Adrenal gland (tissue), 12 donors: ENCODE results near the gene BTBD16. TPM values are rescaled to one million over a fixed set of nuclear protein-coding genes. Genes with fewer than 3 reads are reported as not detected.

Experiments
- DNase-seq, 7 donors: peaks; one replicate each; pipeline ENCODE4 v3.0.0-alpha.2; 2019 to 2020
- H3K27ac ChIP-seq, 5 donors: fragments of 200-600 bp; sonication (generic) in 4 of 5; 1 replicate in 3 of 5; 2 replicates in 2 of 5; pipeline versions ENCODE4 v1.5.1 to v1.8.0; 2016 to 2020; ENCODE audit warnings: mild to moderate bottlenecking in 1 of 5
- H3K27me3 ChIP-seq: fragments of 200-600 bp; 2 replicates; pipeline ENCODE4 v1.8.0; 2021
- H3K36me3 ChIP-seq, 2 donors: fragments of 200-600 bp; replicated peaks in 1 of 2; 1 replicate in 1 of 2; 2 replicates in 1 of 2; pipeline versions ENCODE4 v1.5.1 to v1.8.0; 2018 to 2022
- H3K4me1 ChIP-seq, 2 donors: fragments of 200-600 bp; replicated peaks in 1 of 2; 1 replicate in 1 of 2; 2 replicates in 1 of 2; pipeline versions ENCODE4 v1.5.1 to v1.8.0; 2018 to 2021
- H3K4me3 ChIP-seq, 4 donors: fragments of 200-600 bp; sonication (generic) in 3 of 4; one replicate each; pipeline ENCODE4 v1.5.1; 2016 to 2018
- H3K9me3 ChIP-seq, 3 donors: fragments of 200-600 bp; sonication (generic) in 1 of 3; replicated peaks in 1 of 3; 1 replicate in 2 of 3; 2 replicates in 1 of 3; pipeline versions ENCODE4 v1.5.1 to v1.8.0; 2016 to 2021
- CTCF ChIP-seq, 6 experiments: fragments of 450-650 bp in 4 of 6; fragments of 200-600 bp in 2 of 6; sonication (generic) in 1 of 6; IDR thresholded peaks; 1 replicate in 5 of 6; 2 replicates in 1 of 6; pipeline versions ENCODE4 v1.5.1 to v1.8.0; 2016 to 2021; ENCODE audit warnings: antibody characterized with exemption in 6 of 6, mild to moderate bottlenecking in 2 of 6, moderate library complexity in 1 of 6
- POLR2A ChIP-seq, 2 donors: fragments of 450-650 bp; IDR thresholded peaks; one replicate each; pipeline ENCODE4 v1.6.1; 2017; ENCODE audit warnings: antibody characterized with exemption in 2 of 2, mild to moderate bottlenecking in 2 of 2, moderate library complexity in 1 of 2
- WGBS, 4 donors: extraction: QIAGEN DNeasy Blood & Tissue Kit in 2 of 4; methylation state at CpG; one replicate each; pipeline versions ENCODE4 v1.1.5 to v1.1.7; 2013 to 2017; 5-methylcytosine and 5-hydroxymethylcytosine counted together
- intact Hi-C, 2 donors: fragments of 100-400 bp; cut with DNase I; formaldehyde crosslinking; loops; one replicate each; pipeline versions ENCODE4 v1.14.1 to v1.15.0; 2022 to 2023
- polyA plus RNA-seq, 3 donors: library from polyadenylated mRNA; stranded (reverse); fragments of 200-250 nt in 2 of 3; fragments of 350-450 nt in 1 of 3; fragmentation: Illumina TruSeq in 1 of 3; extraction: RNeasy Lipid Tissue Mini Kit (QIAGEN cat#74804) in 1 of 3; gene quantifications; one replicate each; pipeline ENCODE4 v1.2.3, GENCODE V29; 2013 to 2014
- total RNA-seq, 9 donors: library from RNA; depleted of rRNA in 4 of 9; stranded (reverse); fragments of >200 nt in 4 of 9; fragments of 120-200 nt in 1 of 9; fragmentation: NEBNext Ultra II Directional in 1 of 9; extraction: Animal tissue kit (Norgen Biotek cat#: 25700) in 1 of 9; gene quantifications; one replicate each; pipeline versions ENCODE4 v1.1.0 to v1.2.4, GENCODE V29; 2013 to 2023
- donor health status: healthy with polysubstance abuse.
- donor health status: Bipolar disorder and iron deficiency.
- donor health status: DM: yes; HTN: yes; CAD: no.
- donor health status: DM: no; HTN: no; CAD: no.
- donor health status: DM: no; HTN: no; CAD: no.
- donor health status: DM: yes; HTN: yes; CAD: no.

The BTBD16 gene
- total and polyA plus RNA-seq, 12 donors = 0.11 to 0.48 (median 0.24) TPM; not detected in 5

GRCh38 chr10:122362621-122363020 is 91.5 kb downstream of the BTBD16 start:
- no peak for TF ChIP-seq CTCF (IDR thresholded peaks at IDR 0.05)
- no peak for TF ChIP-seq POLR2A (IDR thresholded peaks at IDR 0.05)
- no peaks in the 10 kb centered on the region for H3K36me3 ChIP-seq
- H3K27me3 ChIP-seq = no peaks in the 10 kb centered on the region
- H3K4me1 ChIP-seq = no peaks in the 10 kb centered on the region
- H3K27ac ChIP-seq = no peak overlapping the region
- no peak for DNase-seq
- H3K9me3 ChIP-seq = peaks cover 0 to 5% (median 0%) of the 10 kb centered on the region in 3 donors
- no peak overlapping the region for H3K4me3 ChIP-seq
- intact Hi-C loops = no loop called here
- WGBS, 4 donors = 41 to 54% (median 50%) methylated on average over 2 of the region's 2 CpGs

- WGBS, 4 donors = 82 to 93% (median 90%) methylated on average over 2 of the region's 2 CpGs
These were observed 92.2 kb downstream of the BTBD16 start for GRCh38 chr10:122363311-122363710.

GRCh38 chr10:122363722-122364463 is 92.8 kb downstream of the BTBD16 start:
- WGBS, 4 donors = 61 to 66% (median 64%) methylated on average over 6 of the region's 6 CpGs
- Histone ChIP-seq H3K9me3 (no peaks in the 10 kb centered on the region), H3K27ac (no peak overlapping the region), H3K36me3 (no peaks in the 10 kb centered on the region), H3K27me3 (no peaks in the 10 kb centered on the region), H3K4me1 (no peaks in the 10 kb centered on the region), H3K4me3 (no peak overlapping the region)
- DNase-seq = no peak
- intact Hi-C loops = no loop called here
- no peak for TF ChIP-seq CTCF (IDR thresholded peaks at IDR 0.05)
- no peak for TF ChIP-seq POLR2A (IDR thresholded peaks at IDR 0.05)

More at GRCh38 chr10:122363311-122363710, 92.2 kb downstream of the BTBD16 start:
- no peak overlapping the region for H3K27ac ChIP-seq
- no peaks in the 10 kb centered on the region for H3K36me3 ChIP-seq
- intact Hi-C loops = no loop called here
- H3K4me1 ChIP-seq = no peaks in the 10 kb centered on the region
- H3K4me3 ChIP-seq = no peak overlapping the region
- no peak for DNase-seq
- no peaks in the 10 kb centered on the region for H3K27me3 ChIP-seq
- TF ChIP-seq POLR2A (IDR thresholded peaks at IDR 0.05) (no peak), CTCF (IDR thresholded peaks at IDR 0.05) (no peak)
- peaks cover 0 to 1% (median 0%) of the 10 kb centered on the region in 3 donors for H3K9me3 ChIP-seq

- Histone ChIP-seq H3K27ac (no peak overlapping the region), H3K4me3 (no peak overlapping the region), H3K9me3 (no peaks in the 10 kb centered on the region), H3K36me3 (no peaks in the 10 kb centered on the region), H3K27me3 (no peaks in the 10 kb centered on the region), H3K4me1 (peaks cover 0 to 3% of the 10 kb centered on the region in 2 donors)
- WGBS, 4 donors = 69 to 76% (median 74%) methylated on average over 13 of the region's 13 CpGs
- TF ChIP-seq CTCF (IDR thresholded peaks at IDR 0.05) = no peak
- TF ChIP-seq POLR2A (IDR thresholded peaks at IDR 0.05) = no peak
- peak in 1 of 7 donors; percentile 30 for DNase-seq
- intact Hi-C loops = no loop called here
These were observed 97.6 kb downstream of the BTBD16 start for GRCh38 chr10:122368502-122369254.
